Esophagus muscularis mucosa (tissue), 4 donors: Measurements from ENCODE around the gene CBLB. TPM values are rescaled to one million over a fixed set of nuclear protein-coding genes. Genes with fewer than 3 reads are reported as not detected.

Source experiments
- DNase-seq: peaks from one replicate; pipeline ENCODE4 v3.0.0-alpha.2; 2017; ENCODE audit errors: extremely low spot score
- H3K27ac ChIP-seq, 4 donors: fragments of 200-600 bp; sonication (generic); replicated peaks in 1 of 4; 1 replicate in 3 of 4; 2 replicates in 1 of 4; pipeline ENCODE4 v1.5.1; 2016 to 2019; ENCODE audit warnings: mild to moderate bottlenecking in 1 of 4
- H3K27me3 ChIP-seq, 4 donors: fragments of 200-600 bp; sonication (generic); one replicate each; pipeline versions ENCODE4 v1.5.1 to v1.6.0; 2016 to 2019
- H3K36me3 ChIP-seq, 4 donors: fragments of 200-600 bp; sonication (generic); one replicate each; pipeline ENCODE4 v1.5.1; 2016 to 2019
- H3K4me1 ChIP-seq, 4 donors: fragments of 200-600 bp; sonication (generic); one replicate each; pipeline ENCODE4 v1.5.1; 2016 to 2019
- H3K4me3 ChIP-seq, 4 donors: fragments of 200-600 bp; sonication (generic); 1 replicate in 2 of 4; 2 replicates in 2 of 4; pipeline ENCODE4 v1.5.1; 2016 to 2019; ENCODE audit warnings: mild to moderate bottlenecking in 4 of 4, moderate library complexity in 1 of 4
- H3K9me3 ChIP-seq, 4 donors: fragments of 200-600 bp; sonication (generic); 1 replicate in 3 of 4; 2 replicates in 1 of 4; pipeline ENCODE4 v1.5.1; 2016 to 2019
- EP300 ChIP-seq: sonication (generic); formaldehyde crosslinking; IDR thresholded peaks from one replicate; pipeline ENCODE4 v1.6.1; 2017; ENCODE audit warnings: antibody characterized with exemption
- POLR2A ChIP-seq: fragments of 450-650 bp; IDR thresholded peaks from one replicate; pipeline ENCODE4 v1.6.1; 2017; ENCODE audit warnings: antibody characterized with exemption, moderate library complexity, mild to moderate bottlenecking, low read depth
- POLR2AphosphoS5 ChIP-seq, 2 donors: sonication (generic); formaldehyde crosslinking; IDR thresholded peaks; one replicate each; pipeline ENCODE4 v1.6.1; 2017; ENCODE audit warnings: antibody characterized with exemption in 2 of 2
- WGBS: methylation state at CpG from one replicate; pipeline ENCODE4 v1.1.5; 2018; 5-methylcytosine and 5-hydroxymethylcytosine counted together
- intact Hi-C: fragments of 100-400 bp; cut with DNase I; formaldehyde crosslinking; loops from one replicate; pipeline ENCODE4 v1.15.1; 2023
- total RNA-seq, 4 donors: library from RNA; depleted of rRNA; stranded (reverse); fragments of >200 nt; gene quantifications; one replicate each; pipeline versions ENCODE4 v1.1.0 to v1.2.1, GENCODE V29; 2016
- TF ChIP-seq, protein P1 (sequence below), 3 experiments: fragments of 200-600 bp in 2 of 3; fragments of 450-650 bp in 1 of 3; sonication (generic) in 2 of 3; IDR thresholded peaks; one replicate each; pipeline ENCODE4 v1.5.1; 2017 to 2019; ENCODE audit warnings: antibody characterized with exemption in 3 of 3, mild to moderate bottlenecking in 2 of 3, moderate library complexity in 1 of 3

Gene CBLB
- total RNA-seq, 4 donors from 2014 or later, result 20.7 to 35.7 (median 26.2) TPM

GRCh38 chr3:105772635-105773034 lies 96.2 kb downstream of the CBLB start:
- intact Hi-C loops, result no loop called here
- TF ChIP-seq POLR2AphosphoS5 (IDR thresholded peaks at IDR 0.05) (no peak), EP300 (no peak), POLR2A (no peak)
- TF ChIP-seq, protein P1, sequence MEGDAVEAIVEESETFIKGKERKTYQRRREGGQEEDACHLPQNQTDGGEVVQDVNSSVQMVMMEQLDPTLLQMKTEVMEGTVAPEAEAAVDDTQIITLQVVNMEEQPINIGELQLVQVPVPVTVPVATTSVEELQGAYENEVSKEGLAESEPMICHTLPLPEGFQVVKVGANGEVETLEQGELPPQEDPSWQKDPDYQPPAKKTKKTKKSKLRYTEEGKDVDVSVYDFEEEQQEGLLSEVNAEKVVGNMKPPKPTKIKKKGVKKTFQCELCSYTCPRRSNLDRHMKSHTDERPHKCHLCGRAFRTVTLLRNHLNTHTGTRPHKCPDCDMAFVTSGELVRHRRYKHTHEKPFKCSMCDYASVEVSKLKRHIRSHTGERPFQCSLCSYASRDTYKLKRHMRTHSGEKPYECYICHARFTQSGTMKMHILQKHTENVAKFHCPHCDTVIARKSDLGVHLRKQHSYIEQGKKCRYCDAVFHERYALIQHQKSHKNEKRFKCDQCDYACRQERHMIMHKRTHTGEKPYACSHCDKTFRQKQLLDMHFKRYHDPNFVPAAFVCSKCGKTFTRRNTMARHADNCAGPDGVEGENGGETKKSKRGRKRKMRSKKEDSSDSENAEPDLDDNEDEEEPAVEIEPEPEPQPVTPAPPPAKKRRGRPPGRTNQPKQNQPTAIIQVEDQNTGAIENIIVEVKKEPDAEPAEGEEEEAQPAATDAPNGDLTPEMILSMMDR (IDR thresholded peaks at IDR 0.05), result no peak
- 92% methylated on average over 2 of the region's 2 CpGs for WGBS
- Histone ChIP-seq H3K4me1 (peaks cover 5 to 17% (median 8%) of the 10 kb centered on the region in 4 donors), H3K4me3 (no peak overlapping the region), H3K27me3 (no peaks in the 10 kb centered on the region), H3K9me3 (no peaks in the 10 kb centered on the region), H3K27ac (no peak overlapping the region), H3K36me3 (peaks cover 0 to 9% (median 0%) of the 10 kb centered on the region in 4 donors)
- DNase-seq, result no peak

- Histone ChIP-seq H3K9me3 (no peaks in the 10 kb centered on the region), H3K36me3 (peaks cover 0 to 9% (median 0%) of the 10 kb centered on the region in 4 donors), H3K4me1 (peaks cover 5 to 17% (median 9%) of the 10 kb centered on the region in 4 donors), H3K27me3 (no peaks in the 10 kb centered on the region), H3K4me3 (no peak overlapping the region), H3K27ac (no peak overlapping the region)
- intact Hi-C loops, result no loop called here
- no peak for DNase-seq
- TF ChIP-seq POLR2AphosphoS5 (IDR thresholded peaks at IDR 0.05) (no peak), POLR2A (no peak), EP300 (no peak)
- TF ChIP-seq, protein P1 (IDR thresholded peaks at IDR 0.05), result no peak
- 89% methylated on average over 1 of the region's 1 CpG for WGBS
These were observed 97.4 kb downstream of the CBLB start for GRCh38 chr3:105771392-105771791.

GRCh38 chr3:105770410-105770809 lies 98.4 kb downstream of the CBLB start:
- Histone ChIP-seq H3K4me1 (peaks cover 5 to 15% (median 9%) of the 10 kb centered on the region in 4 donors), H3K4me3 (no peak overlapping the region), H3K36me3 (peaks cover 0 to 9% (median 0%) of the 10 kb centered on the region in 4 donors), H3K9me3 (no peaks in the 10 kb centered on the region), H3K27ac (no peak overlapping the region), H3K27me3 (no peaks in the 10 kb centered on the region)
- intact Hi-C loops, result no loop called here
- 86% methylated on average over 4 of the region's 4 CpGs for WGBS
- no peak for TF ChIP-seq POLR2AphosphoS5 (IDR thresholded peaks at IDR 0.05)
- TF ChIP-seq POLR2A, result no peak
- TF ChIP-seq, protein P1 (IDR thresholded peaks at IDR 0.05), result no peak
- TF ChIP-seq EP300, result no peak
- DNase-seq, result no peak

DNA sequence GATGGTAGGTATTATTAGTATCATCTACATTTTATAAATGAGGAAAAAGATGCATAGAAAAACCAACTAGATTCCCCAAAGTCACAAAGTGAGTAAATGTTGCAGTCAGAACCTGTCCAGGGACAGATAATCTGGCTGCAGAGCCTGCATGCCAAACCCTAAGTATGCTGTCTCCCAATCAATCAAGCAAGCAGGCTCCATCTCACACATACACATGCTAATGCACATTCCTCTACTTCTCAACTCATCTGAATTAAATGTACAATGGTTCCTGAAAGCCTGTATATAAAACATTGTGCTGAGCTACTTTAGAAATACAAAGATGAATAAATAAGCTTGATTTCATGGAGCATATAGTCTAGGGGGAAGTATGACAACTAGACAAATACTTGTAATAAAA lies 101.0 kb downstream of the CBLB start:
- H3K9me3 ChIP-seq, result no peaks in the 10 kb centered on the region
- H3K27ac ChIP-seq, result no peak overlapping the region
- no peak overlapping the region for H3K4me3 ChIP-seq
- no peak for DNase-seq
- TF ChIP-seq POLR2A (no peak), POLR2AphosphoS5 (IDR thresholded peaks at IDR 0.05) (no peak), EP300 (no peak)
- TF ChIP-seq, protein P1 (IDR thresholded peaks at IDR 0.05), result no peak
- no peaks in the 10 kb centered on the region for H3K27me3 ChIP-seq
- intact Hi-C loops, result no loop called here
- peaks cover 0 to 22% (median 4%) of the 10 kb centered on the region in 4 donors for H3K4me1 ChIP-seq
- peaks cover 0 to 6% (median 1%) of the 10 kb centered on the region in 4 donors for H3K36me3 ChIP-seq

GRCh38 chr3:105767216-105767615 lies 101.6 kb downstream of the CBLB start:
- Histone ChIP-seq H3K9me3 (peaks cover 0 to 4% (median 0%) of the 10 kb centered on the region in 4 donors), H3K4me3 (no peak overlapping the region), H3K27ac (no peak overlapping the region), H3K27me3 (no peaks in the 10 kb centered on the region), H3K36me3 (peaks cover 0 to 11% (median 6%) of the 10 kb centered on the region in 4 donors), H3K4me1 (peaks cover 0 to 22% (median 4%) of the 10 kb centered on the region in 4 donors)
- TF ChIP-seq, protein P1 (IDR thresholded peaks at IDR 0.05), result no peak
- no peak for TF ChIP-seq POLR2AphosphoS5 (IDR thresholded peaks at IDR 0.05)
- no peak for TF ChIP-seq EP300
- no peak for TF ChIP-seq POLR2A
- intact Hi-C loops, result no loop called here
- DNase-seq, result no peak
- 75% methylated on average over 3 of the region's 3 CpGs for WGBS
